Peyer's patch (tissue), 4 donors: Measurements from ENCODE around the gene ZDHHC17.

ENCODE experiments used
- POLR2A ChIP-seq, 2 donors: fragments of 450-650 bp; IDR thresholded peaks; one replicate each; pipeline ENCODE4 v1.5.1; 2017; ENCODE audit warnings: antibody characterized with exemption in 2 of 2, mild to moderate bottlenecking in 2 of 2, moderate library complexity in 2 of 2
- TF ChIP-seq, protein P1 (sequence below), 6 experiments: fragments of 450-650 bp in 4 of 6; fragments of 200-600 bp in 2 of 6; sonication (generic) in 1 of 6; IDR thresholded peaks; one replicate each; pipeline ENCODE4 v1.5.1; 2017 to 2019; ENCODE audit warnings: antibody characterized with exemption in 6 of 6, mild to moderate bottlenecking in 3 of 6, moderate library complexity in 1 of 6

DNA sequence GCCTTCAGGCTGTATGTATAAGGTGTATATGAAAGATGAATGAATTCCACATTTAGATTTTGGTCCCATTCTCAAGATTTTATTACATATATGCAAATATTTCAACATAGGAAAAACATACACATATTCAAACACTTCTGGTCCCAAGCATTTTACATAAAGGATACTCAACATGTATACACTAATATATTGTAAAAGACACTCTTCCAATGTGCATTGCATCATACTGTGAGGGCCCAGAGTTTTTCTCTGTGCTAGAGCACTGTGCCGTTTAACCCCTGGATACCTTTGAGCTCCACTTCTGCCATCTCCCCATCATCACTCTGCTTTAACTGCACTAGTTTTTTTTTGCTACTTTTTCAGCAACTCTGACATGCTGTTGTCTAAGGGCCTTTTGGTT lies 48.1 kb downstream of the ZDHHC17 start:
- TF ChIP-seq, protein P1, sequence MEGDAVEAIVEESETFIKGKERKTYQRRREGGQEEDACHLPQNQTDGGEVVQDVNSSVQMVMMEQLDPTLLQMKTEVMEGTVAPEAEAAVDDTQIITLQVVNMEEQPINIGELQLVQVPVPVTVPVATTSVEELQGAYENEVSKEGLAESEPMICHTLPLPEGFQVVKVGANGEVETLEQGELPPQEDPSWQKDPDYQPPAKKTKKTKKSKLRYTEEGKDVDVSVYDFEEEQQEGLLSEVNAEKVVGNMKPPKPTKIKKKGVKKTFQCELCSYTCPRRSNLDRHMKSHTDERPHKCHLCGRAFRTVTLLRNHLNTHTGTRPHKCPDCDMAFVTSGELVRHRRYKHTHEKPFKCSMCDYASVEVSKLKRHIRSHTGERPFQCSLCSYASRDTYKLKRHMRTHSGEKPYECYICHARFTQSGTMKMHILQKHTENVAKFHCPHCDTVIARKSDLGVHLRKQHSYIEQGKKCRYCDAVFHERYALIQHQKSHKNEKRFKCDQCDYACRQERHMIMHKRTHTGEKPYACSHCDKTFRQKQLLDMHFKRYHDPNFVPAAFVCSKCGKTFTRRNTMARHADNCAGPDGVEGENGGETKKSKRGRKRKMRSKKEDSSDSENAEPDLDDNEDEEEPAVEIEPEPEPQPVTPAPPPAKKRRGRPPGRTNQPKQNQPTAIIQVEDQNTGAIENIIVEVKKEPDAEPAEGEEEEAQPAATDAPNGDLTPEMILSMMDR (IDR thresholded peaks at IDR 0.05), result no peak
- TF ChIP-seq POLR2A (IDR thresholded peaks at IDR 0.05), result no peak
